NCI-H526 (cell line): ENCODE measurements around the gene KRT85.

Experiments used
- DNase-seq, 2 experiments: peaks; one replicate each; lab custom pipeline; 2025; lab: John Stamatoyannopoulos, UW

The KRT85 gene

DNA sequence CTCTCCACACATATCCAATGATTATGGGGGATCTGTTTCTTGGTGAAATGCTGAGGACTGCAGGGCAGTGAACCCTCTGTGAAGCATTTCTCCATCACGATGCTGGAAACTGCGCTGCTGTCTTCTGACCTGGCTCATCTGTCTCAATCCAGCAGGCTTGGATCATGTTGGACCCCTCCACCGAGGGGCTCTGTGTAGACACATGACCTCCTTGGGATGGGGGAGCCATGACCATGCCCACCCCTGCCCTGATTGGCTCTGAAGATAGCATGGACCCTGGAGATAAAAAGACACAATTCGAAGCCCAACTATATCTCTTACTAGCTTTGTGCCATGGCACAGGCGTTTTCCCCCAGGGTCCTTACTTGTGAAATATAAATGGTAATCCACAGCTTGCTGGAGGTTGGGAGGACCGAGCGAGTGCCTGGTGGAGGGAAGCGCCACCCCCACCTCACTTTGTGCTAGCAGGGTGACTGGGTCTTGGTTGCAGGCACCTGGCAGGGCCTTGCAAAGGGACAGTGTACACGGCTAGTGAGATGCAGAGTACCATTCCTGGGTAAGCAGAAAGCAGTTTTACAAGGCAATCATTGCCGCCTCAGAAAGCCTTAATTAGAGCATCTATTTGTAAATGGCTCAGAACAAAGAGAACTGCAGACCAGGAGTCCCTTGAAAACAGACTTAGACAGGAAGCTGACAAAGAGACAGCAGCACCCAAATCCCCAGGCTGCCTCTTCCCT is 43.7 kb downstream of the KRT85 start:
- no peak for DNase-seq

DNA sequence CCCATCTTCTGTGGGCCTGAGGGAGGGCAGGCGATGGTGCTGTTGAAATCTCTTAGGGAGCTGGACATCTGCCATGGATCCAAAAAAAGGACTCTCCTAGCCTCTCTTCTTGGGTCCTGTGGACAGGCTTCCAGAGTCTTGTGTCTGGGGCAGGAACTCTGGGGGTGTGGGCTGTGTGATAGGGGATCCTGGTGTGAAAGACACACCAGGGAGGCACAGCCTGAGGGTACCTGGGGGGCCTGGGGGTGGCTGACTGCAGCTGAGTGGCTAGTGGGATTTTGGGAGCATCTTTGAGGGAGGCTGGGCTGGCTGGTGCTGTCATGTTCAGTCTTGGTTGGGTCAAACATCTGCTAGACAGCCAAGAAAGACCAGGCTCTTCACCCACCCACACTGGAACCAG is 44.3 kb downstream of the KRT85 start:
- no peak for DNase-seq

DNA sequence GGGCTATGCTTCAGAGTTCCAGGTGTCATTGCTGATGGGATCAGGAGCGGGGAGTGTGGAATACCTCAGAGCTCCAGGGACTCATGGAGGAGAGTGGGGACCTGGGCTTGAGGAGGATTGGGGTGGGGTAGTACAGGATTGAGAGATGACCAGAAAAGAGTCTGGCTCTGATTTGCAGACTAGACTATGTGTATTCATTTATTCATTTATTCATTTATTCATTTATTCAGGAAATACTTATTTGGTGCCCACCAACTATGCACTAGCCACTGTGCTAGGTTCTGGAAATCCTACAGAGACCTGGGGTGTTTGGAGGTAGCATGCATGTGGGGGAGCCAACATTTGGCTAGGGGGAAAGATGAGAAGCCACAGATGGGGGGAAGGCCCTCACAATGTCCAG is 45.2 kb downstream of the KRT85 start:
- no peak for DNase-seq

DNA sequence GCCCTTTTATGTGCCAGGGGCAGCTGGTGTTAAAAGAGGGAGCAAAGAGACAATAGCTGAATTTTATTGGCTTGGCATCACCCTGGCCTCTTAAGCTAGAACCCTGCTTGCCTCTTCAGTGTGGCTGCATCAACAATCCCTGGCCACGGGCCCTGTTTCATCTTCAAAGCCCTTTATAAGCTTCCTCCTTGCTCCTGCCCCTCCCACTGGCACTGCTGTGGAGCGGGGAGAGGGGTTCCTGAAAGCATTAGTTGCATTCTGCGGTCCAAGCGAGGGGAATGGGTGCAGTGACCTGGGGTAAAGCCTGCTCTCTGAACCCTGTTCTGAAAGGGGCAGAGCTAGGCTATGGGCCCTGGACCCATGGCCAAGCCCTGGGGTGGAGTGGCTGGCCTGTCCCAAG is 45.9 kb downstream of the KRT85 start:
- DNase-seq, result no peak

DNA sequence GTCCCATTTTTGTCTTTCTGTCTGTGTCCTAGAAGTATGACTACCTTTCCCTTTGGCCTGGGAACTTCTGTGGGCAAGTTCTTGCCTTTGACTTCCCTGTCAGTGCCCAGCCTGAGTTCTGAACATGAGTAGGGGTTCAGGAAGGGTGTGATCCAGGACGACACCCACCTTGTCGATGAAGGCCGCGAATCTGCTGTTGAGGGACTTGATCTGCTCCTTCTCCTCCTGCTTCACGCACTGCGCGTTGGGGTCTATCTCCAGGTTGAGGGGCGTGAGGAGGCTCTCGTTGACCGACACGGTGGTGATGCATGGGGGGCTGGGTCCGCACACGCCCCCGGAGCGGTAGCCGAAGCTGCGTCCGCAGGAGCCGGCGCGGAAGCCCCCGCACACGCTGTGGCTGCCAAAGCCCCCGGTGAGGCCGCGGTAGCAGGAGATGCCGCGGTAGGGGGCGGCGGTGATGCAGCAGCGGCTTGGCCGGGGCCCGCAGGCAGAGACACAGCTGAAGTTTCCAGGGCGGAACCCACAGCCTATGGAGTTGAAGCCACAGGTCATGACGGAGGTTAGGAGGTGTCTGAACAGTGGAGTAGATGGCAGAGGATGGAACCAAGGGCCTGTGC is 46.4 kb downstream of the KRT85 start, which contains the start of gene KRT83:
TSS of gene KRT83 (minus strand) at position 615 of the 617 bp plus-strand sequence. CDS start at position 552, 63 bp downstream.
- DNase-seq, result no peak

DNA sequence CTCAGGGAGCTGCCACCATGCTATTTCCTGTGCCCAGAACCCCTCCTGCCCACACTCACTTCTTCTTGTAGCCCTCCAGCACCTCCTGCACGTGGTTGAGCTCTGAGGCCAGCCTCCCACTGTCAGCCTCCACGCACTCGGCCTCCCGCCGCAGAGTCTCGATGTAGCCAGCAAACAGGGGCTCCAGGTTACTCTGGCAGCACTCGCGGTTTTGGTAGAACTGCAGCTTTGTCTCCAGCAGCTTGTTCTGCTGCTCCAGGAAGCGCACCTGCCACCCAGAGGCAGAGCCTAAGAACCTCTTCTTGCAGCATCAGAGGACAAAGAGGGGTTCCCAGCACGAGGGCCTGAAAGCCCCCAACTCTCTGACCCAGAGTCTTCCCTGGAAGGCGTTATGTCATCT is 48.2 kb downstream of the KRT85 start:
- DNase-seq, result peak in 1 of 2 experiments; percentile 36

DNA sequence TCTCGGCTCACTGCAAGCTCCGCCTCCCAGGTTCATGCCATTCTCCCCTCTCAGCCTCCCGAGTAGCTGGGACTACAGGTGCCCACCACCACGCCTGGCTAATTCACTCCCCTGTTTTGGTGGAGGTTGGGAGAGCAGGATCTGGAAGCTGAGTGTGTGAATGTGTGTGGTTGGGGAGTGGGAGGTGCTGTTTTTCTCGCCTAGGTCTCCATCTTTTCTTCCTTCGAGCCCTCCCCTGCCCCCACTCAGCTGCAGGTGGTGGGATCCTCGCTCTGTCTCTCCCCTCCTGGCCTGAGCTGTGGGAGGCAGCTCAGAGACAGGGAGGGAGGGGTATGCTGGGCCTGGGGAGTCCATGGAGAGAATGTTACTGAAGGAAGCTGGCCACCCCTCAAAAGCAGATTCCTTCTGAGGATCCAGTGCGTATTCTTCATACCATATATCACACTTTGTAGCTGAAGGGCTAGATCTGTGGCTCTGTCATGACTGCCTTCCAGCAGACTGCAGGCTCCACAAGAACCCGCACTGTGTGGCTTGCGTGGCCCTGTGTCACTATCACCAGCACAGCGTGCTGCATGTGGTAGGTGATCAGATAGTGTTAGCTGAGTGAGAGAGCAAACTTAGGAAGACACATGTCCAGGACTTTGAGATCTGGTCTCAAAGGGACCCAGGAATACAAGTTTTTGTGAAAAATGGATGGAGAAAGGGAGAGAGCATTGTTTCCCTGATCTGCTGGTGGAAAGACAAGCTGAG is 48.9 kb downstream of the KRT85 start:
- DNase-seq, result no peak

DNA sequence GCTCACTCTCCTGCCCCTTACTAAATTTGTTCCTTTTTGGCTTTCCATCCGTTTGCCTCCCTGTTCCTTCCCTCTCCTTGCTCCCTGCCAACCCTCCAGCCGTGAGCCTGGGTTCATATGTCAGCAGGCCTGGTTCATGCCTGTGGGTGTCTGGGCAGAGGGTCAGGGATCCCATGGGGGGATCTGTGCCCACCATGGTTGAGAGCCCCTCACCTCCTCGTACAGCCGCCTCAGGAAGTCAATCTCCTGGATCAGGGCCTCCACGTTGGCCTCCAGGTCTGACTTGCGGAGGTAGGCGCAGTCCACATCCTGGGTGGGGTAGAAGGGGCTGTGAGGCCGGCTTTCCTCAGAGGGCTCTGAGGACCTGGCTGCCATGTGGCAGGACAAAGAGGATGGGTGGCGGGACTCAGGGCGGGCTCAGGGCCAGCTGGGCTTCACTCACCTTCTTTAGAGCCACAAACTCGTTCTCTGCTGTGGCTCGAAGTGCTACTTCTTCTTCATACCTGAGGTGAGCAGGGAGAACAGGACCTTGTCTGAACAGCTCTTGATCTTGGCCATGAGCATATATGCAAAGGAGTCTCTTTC is 49.7 kb downstream of the KRT85 start:
- DNase-seq, result no peak

DNA sequence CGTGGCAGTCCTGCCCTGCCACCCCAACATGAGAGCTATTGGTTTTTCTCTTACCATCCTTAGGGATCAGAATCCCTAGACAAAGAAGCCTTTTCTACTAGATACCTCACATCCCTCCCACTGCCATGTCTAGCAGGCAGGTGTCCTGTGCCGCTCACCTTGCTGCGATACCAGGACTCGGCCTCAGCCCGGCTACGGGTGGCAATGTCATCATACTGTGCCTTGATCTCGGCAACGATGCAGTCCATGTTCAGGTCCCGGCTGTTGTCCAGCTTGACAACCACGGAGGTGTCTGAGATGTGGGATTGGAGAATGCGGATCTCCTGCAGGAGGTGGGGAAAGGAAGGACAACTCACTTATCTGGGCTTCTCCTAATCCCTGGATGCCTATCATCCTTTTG is 50.6 kb downstream of the KRT85 start:
- no peak for DNase-seq

DNA sequence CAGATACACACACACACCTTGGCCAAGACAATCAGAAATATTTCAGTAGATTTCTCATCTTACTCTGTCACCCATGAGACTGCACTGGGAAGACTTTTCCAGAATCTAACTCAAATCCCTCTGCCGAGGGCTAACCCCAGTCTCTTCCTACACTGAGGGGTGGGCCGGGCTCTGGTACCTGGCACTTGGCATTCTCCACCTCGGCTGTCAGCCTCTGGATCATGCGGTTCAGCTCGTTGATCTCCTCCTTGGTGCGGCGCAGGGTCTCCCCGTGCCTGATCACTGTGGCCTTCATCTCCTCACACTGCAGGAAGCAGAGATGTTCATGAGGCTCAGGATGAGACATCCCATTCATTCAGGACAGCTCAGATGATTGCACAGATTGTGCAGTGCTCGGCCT is 51.0 kb downstream of the KRT85 start:
- no peak for DNase-seq

DNA sequence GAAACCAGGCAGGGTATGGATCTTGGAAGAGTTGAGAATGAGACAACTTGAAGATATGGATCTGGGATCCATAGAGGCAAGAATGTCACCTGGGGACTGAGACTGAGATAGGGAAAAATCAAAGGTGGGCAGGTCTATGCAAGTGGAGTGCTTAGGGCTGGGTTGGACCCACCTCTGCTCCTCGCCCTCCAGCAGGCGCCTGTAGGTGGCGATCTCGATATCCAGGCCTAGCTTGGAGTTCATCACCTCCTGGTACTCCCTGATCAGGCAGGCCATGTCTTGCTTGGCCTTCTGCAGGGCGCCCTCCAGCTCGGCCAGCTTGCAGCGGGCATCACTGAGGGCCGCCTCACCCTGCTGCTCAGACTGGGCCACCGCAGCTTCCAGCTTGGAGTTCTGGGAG is 51.6 kb downstream of the KRT85 start:
- peak in 1 of 2 experiments; percentile 49 for DNase-seq

DNA sequence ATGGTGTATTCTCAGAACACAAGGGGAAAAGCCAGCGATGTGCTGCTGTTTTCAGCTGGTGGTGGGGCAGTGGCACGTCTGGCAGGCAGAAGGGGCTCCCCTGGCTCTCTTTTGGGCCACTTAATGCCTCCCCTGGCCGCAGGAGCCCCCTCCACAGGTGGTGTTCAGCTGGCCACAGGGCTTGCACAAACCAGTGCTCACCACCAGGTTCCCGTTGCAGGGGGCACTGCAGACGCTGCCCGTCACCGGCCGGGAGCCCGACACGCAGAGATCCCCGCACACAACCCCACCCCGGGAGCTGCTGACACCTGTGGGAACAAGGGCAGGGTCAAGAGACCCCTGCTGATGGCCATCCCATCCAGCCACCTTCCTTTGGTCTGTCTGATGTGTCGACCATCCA is 52.8 kb downstream of the KRT85 start:
- no peak for DNase-seq

DNA sequence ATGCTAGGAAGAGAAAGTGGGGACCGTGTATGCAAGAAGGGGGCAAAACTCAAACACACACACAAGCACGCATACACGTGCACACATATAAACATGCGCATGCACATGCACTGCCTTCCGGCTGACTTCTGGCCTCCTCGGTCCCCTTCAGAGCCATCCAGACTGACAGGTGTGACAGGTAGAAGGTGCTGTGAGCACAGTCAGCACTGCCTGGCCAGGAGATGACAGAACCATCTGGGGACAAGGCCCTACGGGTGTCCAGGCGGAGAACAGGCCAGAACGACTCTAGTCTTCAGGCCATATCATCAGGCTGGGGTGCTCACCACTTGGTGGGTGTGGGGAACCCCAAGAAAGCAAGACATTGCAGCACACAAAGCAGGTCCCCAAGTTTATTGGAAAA is 53.4 kb downstream of the KRT85 start:
- DNase-seq, result no peak

DNA sequence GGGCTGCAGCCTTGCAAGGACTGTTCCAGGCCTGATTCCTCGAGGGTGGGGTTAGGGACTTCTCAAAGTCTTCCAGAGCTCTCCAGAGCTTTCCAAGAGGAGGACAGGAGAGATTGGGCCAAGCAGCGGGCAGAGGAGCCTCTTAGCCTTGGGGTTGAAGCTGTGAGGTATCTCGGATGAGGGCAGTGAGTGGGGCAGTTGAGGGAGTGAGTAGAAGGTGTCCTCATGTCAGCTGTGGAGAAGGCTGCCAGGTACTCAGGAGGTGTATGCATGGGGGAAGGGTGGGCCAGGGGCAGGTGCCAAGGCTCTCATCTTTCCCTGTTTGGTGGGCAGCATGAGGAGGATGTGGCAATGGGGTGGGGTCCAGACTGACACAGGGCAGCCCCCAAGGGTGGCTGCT is 53.8 kb downstream of the KRT85 start:
- no peak for DNase-seq

DNA sequence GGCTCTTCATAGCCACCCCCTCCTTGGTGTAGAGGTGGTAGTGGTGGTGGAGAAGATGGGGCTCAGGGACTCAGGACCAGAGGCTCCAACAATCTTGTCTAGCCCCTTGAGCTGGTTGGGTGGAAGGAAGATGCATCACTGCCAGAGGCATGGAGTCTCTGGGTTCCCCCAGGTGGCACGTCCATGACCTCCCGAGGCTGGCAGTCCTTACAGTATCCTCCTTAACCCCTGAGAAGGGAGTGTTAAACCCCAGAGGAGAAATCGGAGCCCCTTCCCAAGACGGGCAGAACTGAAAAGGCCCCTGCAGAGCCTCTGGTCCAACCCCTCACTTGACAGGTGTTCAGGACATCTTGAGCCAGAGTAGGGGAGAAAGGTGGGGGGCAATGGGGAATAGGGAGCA is 55.2 kb downstream of the KRT85 start:
- no peak for DNase-seq

DNA sequence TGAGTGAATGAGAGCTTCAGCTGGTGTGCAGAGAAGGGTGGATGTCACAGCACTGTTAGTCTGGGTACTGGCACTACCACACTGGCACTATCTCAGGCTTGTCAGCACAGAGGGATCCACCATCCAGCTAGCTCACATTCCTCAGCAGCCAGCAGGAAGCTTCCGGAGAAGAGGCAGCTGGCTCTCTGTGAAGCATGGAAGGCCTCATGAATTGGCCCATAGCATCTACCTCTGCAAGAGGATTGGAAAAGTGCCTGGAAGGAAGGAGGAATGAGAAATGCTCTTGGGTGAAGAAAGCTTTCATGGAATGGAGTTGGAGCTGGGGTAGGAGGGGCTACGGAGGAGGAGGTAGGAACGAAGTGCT is 56.0 kb downstream of the KRT85 start:
- no peak for DNase-seq

DNA sequence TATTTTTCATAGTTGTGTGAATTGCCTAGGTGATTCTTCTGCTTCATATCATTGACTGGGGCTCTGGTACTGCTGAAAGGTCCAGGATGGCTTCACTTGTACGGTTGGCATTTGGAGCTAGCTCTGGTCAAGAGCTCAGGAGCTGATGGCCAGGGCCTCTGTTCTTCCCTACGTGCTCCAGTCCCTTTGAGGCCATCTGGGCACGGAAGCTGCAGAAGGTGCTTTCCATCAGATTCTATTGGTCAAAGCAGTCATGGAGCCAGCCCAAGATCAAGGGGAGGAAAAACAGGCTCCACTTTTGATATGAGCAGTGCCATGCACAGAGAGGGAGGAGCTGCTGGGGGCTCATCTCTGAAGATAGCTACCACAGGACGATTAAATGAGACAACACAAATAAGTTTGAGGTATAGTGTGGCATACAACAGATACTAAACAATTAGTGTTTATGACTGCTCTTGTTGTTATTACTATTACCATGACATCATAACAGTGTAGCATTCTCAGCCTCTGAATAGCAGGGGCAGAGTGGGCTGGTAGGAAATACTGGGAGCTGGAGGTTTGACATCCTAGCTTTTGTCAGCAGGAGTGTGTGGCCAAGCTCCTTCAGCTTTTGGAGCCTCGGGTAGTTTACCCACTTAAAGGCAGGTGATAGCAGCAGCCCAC is 56.5 kb downstream of the KRT85 start:
- DNase-seq, result no peak
